GM10248 (cell line): ENCODE data around the gene MTMR3.

Source experiments
- CTCF ChIA-PET: fragments of 300-600 bp; sonication (Branson Sonifier 250); formaldehyde crosslinking; extraction: SDS; loops from one replicate; lab custom pipeline; 2021; ENCODE audit warnings: antibody characterized with exemption; lab: Yijun Ruan, JAX
- POLR2A ChIA-PET: fragments of 350-650 bp; sonication (Branson Sonifier 250); formaldehyde crosslinking; extraction: SDS; loops from one replicate; lab custom pipeline; 2020; ENCODE audit warnings: antibody characterized with exemption; lab: Yijun Ruan, JAX
- DNase-seq: peaks from one replicate; pipeline ENCODE4 v3.0.0; 2012; ENCODE audit errors: extremely low spot score
- CTCF ChIP-seq: IDR thresholded peaks from 2 replicates; pipeline ENCODE4 v1.5.1; 2012; ENCODE audit warnings: mild to moderate bottlenecking, low read depth; ENCODE audit errors: extremely low read depth, missing control alignments, control extremely low read depth

The MTMR3 gene

GRCh38 chr22:29997107-29997506 is 114.1 kb downstream of the MTMR3 start:
- no peak for DNase-seq
- POLR2A ChIA-PET: no interaction called here
- CTCF ChIA-PET: interaction anchor here (1.1 to 3.5 kb wide), 4 partner anchors 8 to 31 kb away, joined by 3 to 39 read pairs (median 5); no protein-coding TSS in a partner anchor
- TF ChIP-seq CTCF: no peak

- ChIA-PET CTCF (interaction anchor here (1.1 to 3.5 kb wide), 4 partner anchors 8 to 30 kb away, joined by 3 to 39 read pairs (median 5); no protein-coding TSS in a partner anchor), POLR2A (interaction anchor here (0.7 kb wide), 1 partner anchor 46 kb away, joined by 3 read pairs; no protein-coding TSS in a partner anchor)
- DNase-seq: no peak
- TF ChIP-seq CTCF: no peak
These were observed 114.5 kb downstream of the MTMR3 start for GRCh38 chr22:29997516-29997915.

GRCh38 chr22:29998627-29999384 is 115.8 kb downstream of the MTMR3 start:
- no peak for TF ChIP-seq CTCF
- DNase-seq: no peak

GRCh38 chr22:30000566-30000965 is 117.6 kb downstream of the MTMR3 start:
- ChIA-PET POLR2A (no interaction called here), CTCF (interaction anchor here (1.0 to 9.3 kb wide), 5 partner anchors 8 to 374 kb away, joined by 3 to 86 read pairs (median 3); no protein-coding TSS in a partner anchor)
- DNase-seq: no peak
- no peak for TF ChIP-seq CTCF

More at GRCh38 chr22:29998627-29999384, 115.8 kb downstream of the MTMR3 start:
- CTCF ChIA-PET: no interaction called here
- POLR2A ChIA-PET: no interaction called here

GRCh38 chr22:30001459-30001858 is 118.5 kb downstream of the MTMR3 start:
- POLR2A ChIA-PET: no interaction called here
- CTCF ChIA-PET: interaction anchor here (1.0 to 9.3 kb wide), 8 partner anchors 9 to 365 kb away, joined by 3 to 86 read pairs (median 3); no protein-coding TSS in a partner anchor
- no peak for TF ChIP-seq CTCF
- DNase-seq: no peak

GRCh38 chr22:30002861-30003486 is 120.0 kb downstream of the MTMR3 start:
- no peak for DNase-seq
- POLR2A ChIA-PET: interaction anchor here (0.5 kb wide), 1 partner anchor 306 kb away, joined by 4 read pairs; no protein-coding TSS in a partner anchor
- no peak for TF ChIP-seq CTCF
- CTCF ChIA-PET: interaction anchor here (0.7 to 9.3 kb wide), 9 partner anchors 12 to 377 kb away, joined by 4 to 86 read pairs (median 27); no protein-coding TSS in a partner anchor
